HAP-1 (cell line): ENCODE data around the gene MRPL23.

Experiments
- DNase-seq, 2 experiments: peaks; one replicate each; pipeline ENCODE4 v3.0.0-alpha.2; 2016 to 2020; ENCODE audit warnings: low spot score in 2 of 2
- H3K27me3 ChIP-seq: fragments of 250-450 bp; sonication (Bioruptor Pico); 2 replicates; pipeline ENCODE4 v1.5.1; 2020; ENCODE audit warnings: low read depth, mild to moderate bottlenecking, moderate library complexity
- H3K36me3 ChIP-seq: fragments of 250-450 bp; sonication (Bioruptor Pico); replicated peaks from 2 replicates; pipeline ENCODE4 v1.5.1; 2020; ENCODE audit warnings: mild to moderate bottlenecking
- H3K4me1 ChIP-seq: fragments of 250-450 bp; sonication (Bioruptor Pico); 2 replicates; pipeline ENCODE4 v1.5.1; 2020; ENCODE audit warnings: mild to moderate bottlenecking
- H3K4me3 ChIP-seq: fragments of 250-450 bp; sonication (Bioruptor Pico); 2 replicates; pipeline ENCODE4 v1.5.1; 2020; ENCODE audit warnings: mild to moderate bottlenecking, moderate library complexity
- H3K9me3 ChIP-seq: fragments of 250-450 bp; sonication (Bioruptor Pico); 2 replicates; pipeline ENCODE4 v1.5.1; 2020; ENCODE audit warnings: mild to moderate bottlenecking, moderate library complexity
- in situ Hi-C: fragments of 300-500 bp; cut with MboI; formaldehyde crosslinking; loops from 3 replicates; pipeline ENCODE4 v1.14.3; 2020; ENCODE audit warnings: low sequenced_read_pairs, inconsistent platforms, mixed read lengths

Gene MRPL23

GRCh38 chr11:1967641-1968225 is 20.6 kb downstream of the MRPL23 start:
- H3K4me3 ChIP-seq, result no peak overlapping the region
- H3K4me1 ChIP-seq, result no peaks in the 10 kb centered on the region
- H3K9me3 ChIP-seq, result no peaks in the 10 kb centered on the region
- no peaks in the 10 kb centered on the region for H3K27me3 ChIP-seq
- in situ Hi-C loops, result no loop called here
- DNase-seq, result no peak
- H3K36me3 ChIP-seq, result no peaks in the 10 kb centered on the region

GRCh38 chr11:1968454-1969002 is 21.4 kb downstream of the MRPL23 start:
- no peak for DNase-seq
- H3K4me3 ChIP-seq, result no peak overlapping the region
- H3K4me1 ChIP-seq, result no peaks in the 10 kb centered on the region

GRCh38 chr11:1969035-1969434 is 21.9 kb downstream of the MRPL23 start:
- no peak for DNase-seq
- in situ Hi-C loops, result no loop called here
- Histone ChIP-seq H3K4me3 (no peak overlapping the region), H3K36me3 (no peaks in the 10 kb centered on the region), H3K9me3 (no peaks in the 10 kb centered on the region), H3K4me1 (no peaks in the 10 kb centered on the region), H3K27me3 (no peaks in the 10 kb centered on the region)

More at GRCh38 chr11:1968454-1969002, 21.4 kb downstream of the MRPL23 start:
- Histone ChIP-seq H3K36me3 (no peaks in the 10 kb centered on the region), H3K9me3 (no peaks in the 10 kb centered on the region), H3K27me3 (no peaks in the 10 kb centered on the region)
- in situ Hi-C loops, result no loop called here

GRCh38 chr11:1969776-1970175 is 22.6 kb downstream of the MRPL23 start:
- in situ Hi-C loops, result no loop called here
- no peak overlapping the region for H3K4me3 ChIP-seq
- no peaks in the 10 kb centered on the region for H3K9me3 ChIP-seq
- no peaks in the 10 kb centered on the region for H3K4me1 ChIP-seq
- DNase-seq, result no peak
- H3K27me3 ChIP-seq, result no peaks in the 10 kb centered on the region
- no peaks in the 10 kb centered on the region for H3K36me3 ChIP-seq

GRCh38 chr11:1970956-1971355 is 23.8 kb downstream of the MRPL23 start:
- no peaks in the 10 kb centered on the region for H3K4me1 ChIP-seq
- H3K27me3 ChIP-seq, result no peaks in the 10 kb centered on the region
- H3K9me3 ChIP-seq, result no peaks in the 10 kb centered on the region
- in situ Hi-C loops, result no loop called here
- DNase-seq, result no peak
- no peaks in the 10 kb centered on the region for H3K36me3 ChIP-seq
- no peak overlapping the region for H3K4me3 ChIP-seq

- no peak for DNase-seq
- H3K36me3 ChIP-seq, result no peaks in the 10 kb centered on the region
- in situ Hi-C loops, result no loop called here
- H3K9me3 ChIP-seq, result no peaks in the 10 kb centered on the region
- H3K4me3 ChIP-seq, result no peak overlapping the region
- no peaks in the 10 kb centered on the region for H3K27me3 ChIP-seq
- no peaks in the 10 kb centered on the region for H3K4me1 ChIP-seq
Measured at GRCh38 chr11:1975185-1975584, 28.1 kb downstream of the MRPL23 start.

- no peaks in the 10 kb centered on the region for H3K4me1 ChIP-seq
- no peak overlapping the region for H3K4me3 ChIP-seq
- H3K36me3 ChIP-seq, result no peaks in the 10 kb centered on the region
- no peaks in the 10 kb centered on the region for H3K27me3 ChIP-seq
- in situ Hi-C loops, result no loop called here
- no peaks in the 10 kb centered on the region for H3K9me3 ChIP-seq
- no peak for DNase-seq
Measured at GRCh38 chr11:1978720-1979473, 31.8 kb downstream of the MRPL23 start.

GRCh38 chr11:1979607-1980006 is 32.5 kb downstream of the MRPL23 start:
- Histone ChIP-seq H3K4me1 (no peaks in the 10 kb centered on the region), H3K27me3 (no peaks in the 10 kb centered on the region), H3K9me3 (no peaks in the 10 kb centered on the region), H3K4me3 (no peak overlapping the region), H3K36me3 (no peaks in the 10 kb centered on the region)
- no peak for DNase-seq
- in situ Hi-C loops, result no loop called here

GRCh38 chr11:1982873-1983600 is 35.9 kb downstream of the MRPL23 start:
- no peak overlapping the region for H3K4me3 ChIP-seq
- in situ Hi-C loops, result no loop called here
- no peak for DNase-seq
- H3K9me3 ChIP-seq, result no peaks in the 10 kb centered on the region
- no peaks in the 10 kb centered on the region for H3K36me3 ChIP-seq
- no peaks in the 10 kb centered on the region for H3K27me3 ChIP-seq
- no peaks in the 10 kb centered on the region for H3K4me1 ChIP-seq

- no peaks in the 10 kb centered on the region for H3K27me3 ChIP-seq
- no peaks in the 10 kb centered on the region for H3K4me1 ChIP-seq
- H3K36me3 ChIP-seq, result no peaks in the 10 kb centered on the region
- no peaks in the 10 kb centered on the region for H3K9me3 ChIP-seq
- DNase-seq, result no peak
- in situ Hi-C loops, result no loop called here
- no peak overlapping the region for H3K4me3 ChIP-seq
Measured at GRCh38 chr11:1983601-1983961, 36.4 kb downstream of the MRPL23 start.

- Histone ChIP-seq H3K4me3 (no peak overlapping the region), H3K9me3 (no peaks in the 10 kb centered on the region), H3K36me3 (no peaks in the 10 kb centered on the region), H3K27me3 (no peaks in the 10 kb centered on the region), H3K4me1 (no peaks in the 10 kb centered on the region)
- DNase-seq, result no peak
- in situ Hi-C loops, result no loop called here
Measured at GRCh38 chr11:1987024-1987423, 39.9 kb downstream of the MRPL23 start.

GRCh38 chr11:1988174-1988573 is 41.0 kb downstream of the MRPL23 start:
- Histone ChIP-seq H3K4me1 (no peaks in the 10 kb centered on the region), H3K9me3 (no peaks in the 10 kb centered on the region), H3K27me3 (no peaks in the 10 kb centered on the region), H3K36me3 (no peaks in the 10 kb centered on the region), H3K4me3 (no peak overlapping the region)
- no peak for DNase-seq
- in situ Hi-C loops, result no loop called here

GRCh38 chr11:1988667-1989317 is 41.7 kb downstream of the MRPL23 start:
- in situ Hi-C loops, result no loop called here
- H3K4me3 ChIP-seq, result no peak overlapping the region

GRCh38 chr11:1989953-1990352 is 42.8 kb downstream of the MRPL23 start:
- no peaks in the 10 kb centered on the region for H3K36me3 ChIP-seq
- no peaks in the 10 kb centered on the region for H3K9me3 ChIP-seq
- in situ Hi-C loops, result no loop called here

More at GRCh38 chr11:1988667-1989317, 41.7 kb downstream of the MRPL23 start:
- Histone ChIP-seq H3K36me3 (no peaks in the 10 kb centered on the region), H3K27me3 (no peaks in the 10 kb centered on the region), H3K9me3 (no peaks in the 10 kb centered on the region), H3K4me1 (no peaks in the 10 kb centered on the region)
- DNase-seq, result no peak

More at GRCh38 chr11:1989953-1990352, 42.8 kb downstream of the MRPL23 start:
- no peak for DNase-seq
- no peaks in the 10 kb centered on the region for H3K4me1 ChIP-seq
- H3K27me3 ChIP-seq, result no peaks in the 10 kb centered on the region
- H3K4me3 ChIP-seq, result no peak overlapping the region
